ENCODE measurements around the gene NUP37. TPM values are rescaled to one million over a fixed set of nuclear protein-coding genes. Genes with fewer than 3 reads are reported as not detected.

NUP37 gene
- total and polyA plus RNA-seq, 2 of the 8 experiments (the other 6 are each of a cell fraction or from before 2014, with no cell fraction given), result 53.5 to 71.0 TPM

DNA sequence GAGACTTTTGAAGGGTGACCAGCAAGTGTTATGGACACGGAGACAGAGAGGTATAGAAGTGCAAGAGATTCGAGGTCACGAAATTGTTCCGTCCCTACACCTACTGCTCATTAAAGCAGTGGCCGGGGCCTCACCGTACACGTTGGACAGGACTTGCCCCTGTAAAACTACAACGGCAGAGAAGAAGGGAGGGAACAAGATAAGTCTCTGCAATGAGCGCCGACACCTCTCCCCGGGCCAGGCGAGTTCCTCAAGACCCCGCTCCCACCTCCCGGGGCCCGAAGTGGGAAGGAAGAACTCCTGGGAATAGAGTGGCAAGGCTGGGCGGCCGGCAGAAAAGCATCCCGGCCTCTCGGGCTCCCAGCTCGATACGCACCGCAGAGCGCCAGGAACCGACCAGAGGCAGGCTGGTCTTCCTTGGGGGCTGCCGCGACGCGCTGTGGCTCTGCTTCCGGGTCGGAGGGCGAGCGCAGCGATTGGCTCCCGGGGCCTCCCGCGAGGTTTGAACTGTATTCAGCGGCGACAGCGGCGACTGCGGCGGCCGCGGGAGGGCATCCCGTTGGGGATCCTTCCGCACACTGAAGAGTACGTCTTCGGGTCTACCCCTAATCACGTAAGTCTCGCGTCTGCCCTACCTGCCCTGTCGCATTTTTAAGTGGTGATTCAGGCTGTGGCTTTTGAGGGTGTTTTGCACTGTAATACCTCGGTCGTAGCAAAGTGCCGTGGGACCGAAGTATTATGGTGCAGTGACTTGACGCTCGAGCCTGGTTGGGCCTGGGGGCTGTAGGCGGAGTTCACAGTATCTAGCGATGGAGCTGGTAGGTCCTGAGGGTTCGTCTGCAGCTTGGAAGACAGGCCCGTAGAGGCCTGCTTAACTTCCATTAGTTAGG lies at the start of gene NUP37, which contains the start of gene PARPBP (continued):
- TF ChIP-seq POLR2AphosphoS5 (IDR thresholded peaks at IDR 0.05; ENCODE audit: low read depth, low read length) (peak; percentile 96), TCF12 (IDR thresholded peaks at IDR 0.05; ENCODE audit: low read depth, low read length) (no peak), KDM1A (IDR thresholded peaks at IDR 0.05; ENCODE audit: borderline replicate concordance, low read length) (no peak; the same call in 1 of the 2 replicates), BCL11A (IDR thresholded peaks at IDR 0.05; ENCODE audit: low read depth in 2 of 2, low read length in 2 of 2) (no peak), EP300 (IDR thresholded peaks at IDR 0.05; ENCODE audit: borderline replicate concordance in 1 of 2, low read depth in 2 of 2, low read length in 2 of 2) (peak in 1 of 2 experiments; percentile 68; a peak in 1 of 3 replicates), CEBPB (IDR thresholded peaks at IDR 0.05; ENCODE audit: low read depth, low read length) (no peak), KDM4A (IDR thresholded peaks at IDR 0.05; ENCODE audit: low read depth, low read length, severe bottlenecking) (peak; percentile 96), BACH1 (IDR thresholded peaks at IDR 0.05; ENCODE audit: low read length) (no peak), EZH2 (IDR thresholded peaks at IDR 0.05; ENCODE audit: low read depth, low read length, severe bottlenecking) (no peak), GABPA (IDR thresholded peaks at IDR 0.05; ENCODE audit: borderline replicate concordance, insufficient read depth, low read length) (peak; percentile 91)
